Esophagus muscularis mucosa (tissue), 3 donors: ENCODE results near the gene ARMC2.

Source experiments
- POLR2AphosphoS5 ChIP-seq, 2 donors: sonication (generic); formaldehyde crosslinking; IDR thresholded peaks; one replicate each; pipeline ENCODE4 v1.6.1; 2017; ENCODE audit warnings: antibody characterized with exemption in 2 of 2
- TF ChIP-seq, protein P1 (sequence below), 3 experiments: fragments of 200-600 bp in 2 of 3; fragments of 450-650 bp in 1 of 3; sonication (generic) in 2 of 3; IDR thresholded peaks; one replicate each; pipeline ENCODE4 v1.5.1; 2017 to 2019; ENCODE audit warnings: antibody characterized with exemption in 3 of 3, mild to moderate bottlenecking in 2 of 3, moderate library complexity in 1 of 3

DNA sequence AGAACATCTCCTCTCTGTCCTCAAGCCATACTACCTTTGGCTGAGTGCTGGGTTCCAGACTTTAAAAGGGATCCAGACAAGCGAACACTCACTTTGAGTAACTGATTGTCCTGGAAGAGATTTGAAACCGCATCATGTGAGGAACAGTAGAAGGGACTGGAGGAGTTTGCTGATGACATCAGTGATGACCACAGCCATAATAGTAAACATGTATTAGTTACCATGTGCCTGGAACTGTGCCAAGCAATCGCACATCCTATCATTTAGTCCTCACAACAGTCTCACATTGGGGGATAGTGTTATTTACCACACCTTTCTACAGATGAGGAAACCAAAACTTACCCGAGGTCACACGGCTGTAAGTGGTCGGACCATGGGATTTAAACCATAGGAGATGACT is 39.8 kb downstream of the ARMC2 start:
- TF ChIP-seq, protein P1, sequence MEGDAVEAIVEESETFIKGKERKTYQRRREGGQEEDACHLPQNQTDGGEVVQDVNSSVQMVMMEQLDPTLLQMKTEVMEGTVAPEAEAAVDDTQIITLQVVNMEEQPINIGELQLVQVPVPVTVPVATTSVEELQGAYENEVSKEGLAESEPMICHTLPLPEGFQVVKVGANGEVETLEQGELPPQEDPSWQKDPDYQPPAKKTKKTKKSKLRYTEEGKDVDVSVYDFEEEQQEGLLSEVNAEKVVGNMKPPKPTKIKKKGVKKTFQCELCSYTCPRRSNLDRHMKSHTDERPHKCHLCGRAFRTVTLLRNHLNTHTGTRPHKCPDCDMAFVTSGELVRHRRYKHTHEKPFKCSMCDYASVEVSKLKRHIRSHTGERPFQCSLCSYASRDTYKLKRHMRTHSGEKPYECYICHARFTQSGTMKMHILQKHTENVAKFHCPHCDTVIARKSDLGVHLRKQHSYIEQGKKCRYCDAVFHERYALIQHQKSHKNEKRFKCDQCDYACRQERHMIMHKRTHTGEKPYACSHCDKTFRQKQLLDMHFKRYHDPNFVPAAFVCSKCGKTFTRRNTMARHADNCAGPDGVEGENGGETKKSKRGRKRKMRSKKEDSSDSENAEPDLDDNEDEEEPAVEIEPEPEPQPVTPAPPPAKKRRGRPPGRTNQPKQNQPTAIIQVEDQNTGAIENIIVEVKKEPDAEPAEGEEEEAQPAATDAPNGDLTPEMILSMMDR (IDR thresholded peaks at IDR 0.05), result no peak
- TF ChIP-seq POLR2AphosphoS5 (IDR thresholded peaks at IDR 0.05), result no peak
